HepG2 (cell line): ENCODE measurements around the gene PLEKHA3. TPM values are rescaled to one million over a fixed set of nuclear protein-coding genes. Genes with fewer than 3 reads are reported as not detected.
A peak's percentile ranks its signal among the peaks of the same experiment; 100 is the strongest.

ENCODE experiments used
- ARNT2 ChIP-seq: sonication (generic); formaldehyde crosslinking; IDR thresholded peaks from 2 replicates; pipeline ENCODE4 v1.8.0; 2022; ENCODE audit warnings: mild to moderate bottlenecking, low read depth, missing genetic modification reagents, moderate library complexity
- CBFB ChIP-seq: sonication (generic); formaldehyde crosslinking; IDR thresholded peaks from 2 replicates; pipeline ENCODE4 v1.4.0; 2020; ENCODE audit warnings: missing genetic modification reagents
- CBX5 ChIP-seq: sonication (generic); formaldehyde crosslinking; IDR thresholded peaks from 2 replicates; pipeline ENCODE4 v1.4.0; 2020; ENCODE audit warnings: missing genetic modification reagents, borderline replicate concordance
- CCAR2 ChIP-seq: fragments of 200-400 bp; formaldehyde crosslinking; optimal IDR thresholded peaks from 2 replicates; pipeline ENCODE3; 2018; ENCODE audit warnings: low read depth, mild to moderate bottlenecking, low read length, moderate library complexity
- DNMT3B ChIP-seq: conservative IDR thresholded peaks from 2 replicates; pipeline ENCODE4 v1.6.1; 2016; ENCODE audit warnings: missing biosample characterization, control low read depth
- ELF1 ChIP-seq: sonication (generic); formaldehyde crosslinking; IDR thresholded peaks from 2 replicates; pipeline ENCODE4 v1.4.0; 2020; ENCODE audit warnings: missing genetic modification reagents
- FOXC1 ChIP-seq: sonication (generic); formaldehyde crosslinking; IDR thresholded peaks from 2 replicates; pipeline ENCODE4 v1.8.0; 2022; ENCODE audit warnings: mild to moderate bottlenecking, missing genetic modification reagents, borderline replicate concordance
- IRF1 ChIP-seq: sonication (generic); formaldehyde crosslinking; IDR thresholded peaks from 2 replicates; pipeline ENCODE4 v1.4.0; 2020; ENCODE audit warnings: low read depth, mild to moderate bottlenecking, missing genetic modification reagents
- ISL2 ChIP-seq: sonication (generic); formaldehyde crosslinking; IDR thresholded peaks from 2 replicates; pipeline ENCODE4 v1.5.0; 2020; ENCODE audit warnings: missing genetic modification reagents
- KLF13 ChIP-seq: sonication (generic); formaldehyde crosslinking; IDR thresholded peaks from 2 replicates; pipeline ENCODE4 v1.4.0; 2020; ENCODE audit warnings: mild to moderate bottlenecking, missing genetic modification reagents
- MBD4 ChIP-seq: IDR thresholded peaks from 2 replicates; pipeline ENCODE4 v1.6.1; 2012; ENCODE audit warnings: low read length, inconsistent platforms, borderline replicate concordance
- NAIF1 ChIP-seq: sonication (generic); formaldehyde crosslinking; IDR thresholded peaks from 2 replicates; pipeline ENCODE4 v1.5.0; 2020; ENCODE audit warnings: mild to moderate bottlenecking, missing genetic modification reagents, borderline replicate concordance
- NCOA5 ChIP-seq: sonication (generic); formaldehyde crosslinking; IDR thresholded peaks from 2 replicates; pipeline ENCODE4 v1.4.0; 2020; ENCODE audit warnings: missing genetic modification reagents
- NONO ChIP-seq, 2 experiments: fragments of 450-650 bp in 1 of 2; sonication (generic) in 1 of 2; formaldehyde crosslinking in 1 of 2; IDR thresholded peaks in 1 of 2; conservative IDR thresholded peaks in 1 of 2; 2 replicates each; pipeline versions ENCODE4 v1.6.1 to v1.8.0; 2017 to 2022; ENCODE audit warnings: mild to moderate bottlenecking in 1 of 2, missing genetic modification reagents in 1 of 2, moderate library complexity in 1 of 2
- PLRG1 ChIP-seq: fragments of 450-650 bp; conservative IDR thresholded peaks from 2 replicates; pipeline ENCODE4 v1.6.1; 2016
- PRMT3 ChIP-seq: sonication (generic); formaldehyde crosslinking; IDR thresholded peaks from 2 replicates; pipeline ENCODE4 v1.8.1; 2022; ENCODE audit warnings: low read depth, mild to moderate bottlenecking, moderate library complexity, missing genetic modification reagents, borderline replicate concordance
- SOX6 ChIP-seq, 2 experiments: fragments of 450-650 bp in 1 of 2; sonication (generic) in 1 of 2; formaldehyde crosslinking in 1 of 2; IDR thresholded peaks; 2 replicates each; pipeline versions ENCODE4 v1.4.0 to v1.6.1; 2017 to 2020; ENCODE audit warnings: antibody characterized with exemption in 1 of 2, mild to moderate bottlenecking in 1 of 2, missing genetic modification reagents in 1 of 2
- SYNCRIP ChIP-seq: fragments of 200-400 bp; formaldehyde crosslinking; IDR thresholded peaks from 2 replicates; pipeline ENCODE4 v1.6.1; 2018; ENCODE audit warnings: mild to moderate bottlenecking, low read depth, low read length; ENCODE audit not compliant: insufficient read depth
- ZC3H4 ChIP-seq: sonication (generic); formaldehyde crosslinking; IDR thresholded peaks from 2 replicates; pipeline ENCODE4 v1.4.0; 2020; ENCODE audit warnings: missing genetic modification reagents, borderline replicate concordance
- ZNF256 ChIP-seq: sonication (generic); formaldehyde crosslinking; conservative IDR thresholded peaks from 2 replicates; pipeline ENCODE4 v1.4.0; 2020; ENCODE audit warnings: missing genetic modification reagents
- ZNF317 ChIP-seq: sonication (generic); formaldehyde crosslinking; IDR thresholded peaks from 2 replicates; pipeline ENCODE4 v1.5.0; 2020; ENCODE audit warnings: mild to moderate bottlenecking, missing genetic modification reagents
- polyA plus RNA-seq, 8 experiments: library from polyadenylated mRNA; depleted of rRNA in 3 of 8; stranded (reverse) in 7 of 8; unstranded in 1 of 8; fragments of >200 nt; fragmentation: Illumina TruSeq in 4 of 8; extraction: Trizol in 4 of 8; gene quantifications; 2 replicates each; pipeline versions ENCODE4 v1.2.1 to v1.2.3, GENCODE V29; 2011 to 2016; ENCODE audit warnings: low read depth in 4 of 8, missing spikeins in 1 of 8, mixed read lengths in 1 of 8; ENCODE audit not compliant: insufficient read depth in 1 of 8
- total RNA-seq, 5 experiments: library from RNA; depleted of rRNA; stranded (reverse); fragments of >200 nt; fragmentation: Illumina TruSeq; extraction: Trizol; gene quantifications; 2 replicates each; pipeline ENCODE4 v1.2.3, GENCODE V29; 2016; ENCODE audit warnings: low read depth in 1 of 5
- TF ChIP-seq, protein P1 (sequence below): sonication (generic); formaldehyde crosslinking; IDR thresholded peaks from 2 replicates; pipeline ENCODE4 v1.5.1; 2020; ENCODE audit warnings: mild to moderate bottlenecking, missing genetic modification reagents, moderate library complexity
- TF ChIP-seq, protein P2 (sequence below): IDR thresholded peaks from 2 replicates; pipeline ENCODE4 v1.6.1; 2016; ENCODE audit warnings: low read depth, control low read depth

PLEKHA3 gene
- total and polyA plus RNA-seq, 2 of the 13 experiments (the other 11 are each of a cell fraction or from before 2014, with no cell fraction given), result 11.7 to 23.1 TPM

DNA sequence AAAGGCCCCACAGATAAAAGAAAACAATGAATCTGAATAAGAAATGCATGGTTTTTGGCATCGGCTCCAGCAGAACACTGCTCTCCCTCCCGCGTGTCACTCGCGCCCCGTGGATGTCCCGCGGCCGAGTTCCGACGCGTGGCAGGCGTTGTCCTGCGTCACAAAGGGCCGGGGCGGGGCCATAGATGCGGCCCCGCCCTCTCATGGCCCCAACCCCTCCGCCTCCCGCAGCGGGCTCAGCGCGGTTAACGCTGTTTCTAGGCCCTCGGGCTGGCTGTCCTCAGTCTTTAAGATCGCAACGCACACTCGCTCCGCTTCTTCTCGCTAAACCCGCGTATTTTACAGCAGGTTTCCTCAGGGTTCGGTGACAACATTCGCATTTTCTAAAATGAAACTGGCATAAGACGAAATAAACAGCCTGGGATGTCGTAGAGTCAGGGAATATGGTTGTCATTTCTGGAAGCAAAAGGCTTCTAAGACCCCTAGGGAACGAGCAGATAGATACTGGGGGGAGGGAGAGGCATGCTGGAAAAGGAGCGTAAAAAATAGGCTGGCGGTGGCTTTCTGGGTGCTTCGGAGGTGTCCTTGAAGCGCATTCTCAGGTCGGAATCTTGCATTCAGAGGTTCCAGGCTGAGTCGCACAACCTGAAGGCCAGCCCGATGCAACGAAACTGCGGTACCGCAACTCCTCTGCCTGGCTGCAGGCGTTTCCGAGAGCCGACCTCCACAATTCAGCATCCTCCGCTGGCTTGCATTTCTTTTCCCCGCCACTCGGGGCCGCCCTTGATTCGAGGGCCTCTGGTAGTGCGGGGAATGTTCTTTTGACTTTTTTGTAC, 1.6 kb upstream of the PLEKHA3 start, which contains the start of gene FKBP7 (continued):
- TF ChIP-seq SOX6 (IDR thresholded peaks at IDR 0.05) (no peak), SOX6 (CRISPR knock-in tag; IDR thresholded peaks at IDR 0.05) (peak; percentile 68), MBD4 (no peak), KLF13 (CRISPR knock-in tag) (no peak), NCOA5 (CRISPR knock-in tag) (no peak), PLRG1 (no peak), NAIF1 (CRISPR knock-in tag) (peak; percentile 60; the same call in 1 of the 2 replicates), IRF1 (CRISPR knock-in tag) (0 out of 2 replicates have a peak, but pooled peaks have one; percentile 64), NONO (IDR thresholded peaks at IDR 0.05) (no peak), NONO (CRISPR knock-in tag; conservative IDR thresholded peaks at IDR 0.05) (peak; percentile 66), ZNF317 (CRISPR knock-in tag) (peak; percentile 69; the same call in 1 of the 2 replicates), ELF1 (peak; percentile 40; the same call in 1 of the 2 replicates), ZNF256 (CRISPR knock-in tag) (peak; percentile 84; the same call in 1 of the 2 replicates), ZC3H4 (CRISPR knock-in tag) (0 out of 2 replicates have a peak, but pooled peaks have one; percentile 2), SYNCRIP (no peak), CCAR2 (no peak), PRMT3 (CRISPR knock-in tag) (0 out of 2 replicates have a peak, but pooled peaks have one; percentile 64), CBFB (CRISPR knock-in tag) (no peak), CBX5 (CRISPR knock-in tag) (peak; percentile 75; the same call in 1 of the 2 replicates), ISL2 (CRISPR knock-in tag) (peak; percentile 69; the same call in 1 of the 2 replicates), DNMT3B (CRISPR knock-in tag) (peak; percentile 19; the same call in 1 of the 2 replicates), FOXC1 (CRISPR knock-in tag) (no peak; the same call in 1 of the 2 replicates), ARNT2 (peak; percentile 10; the same call in 1 of the 2 replicates)
- TF ChIP-seq, protein P1, sequence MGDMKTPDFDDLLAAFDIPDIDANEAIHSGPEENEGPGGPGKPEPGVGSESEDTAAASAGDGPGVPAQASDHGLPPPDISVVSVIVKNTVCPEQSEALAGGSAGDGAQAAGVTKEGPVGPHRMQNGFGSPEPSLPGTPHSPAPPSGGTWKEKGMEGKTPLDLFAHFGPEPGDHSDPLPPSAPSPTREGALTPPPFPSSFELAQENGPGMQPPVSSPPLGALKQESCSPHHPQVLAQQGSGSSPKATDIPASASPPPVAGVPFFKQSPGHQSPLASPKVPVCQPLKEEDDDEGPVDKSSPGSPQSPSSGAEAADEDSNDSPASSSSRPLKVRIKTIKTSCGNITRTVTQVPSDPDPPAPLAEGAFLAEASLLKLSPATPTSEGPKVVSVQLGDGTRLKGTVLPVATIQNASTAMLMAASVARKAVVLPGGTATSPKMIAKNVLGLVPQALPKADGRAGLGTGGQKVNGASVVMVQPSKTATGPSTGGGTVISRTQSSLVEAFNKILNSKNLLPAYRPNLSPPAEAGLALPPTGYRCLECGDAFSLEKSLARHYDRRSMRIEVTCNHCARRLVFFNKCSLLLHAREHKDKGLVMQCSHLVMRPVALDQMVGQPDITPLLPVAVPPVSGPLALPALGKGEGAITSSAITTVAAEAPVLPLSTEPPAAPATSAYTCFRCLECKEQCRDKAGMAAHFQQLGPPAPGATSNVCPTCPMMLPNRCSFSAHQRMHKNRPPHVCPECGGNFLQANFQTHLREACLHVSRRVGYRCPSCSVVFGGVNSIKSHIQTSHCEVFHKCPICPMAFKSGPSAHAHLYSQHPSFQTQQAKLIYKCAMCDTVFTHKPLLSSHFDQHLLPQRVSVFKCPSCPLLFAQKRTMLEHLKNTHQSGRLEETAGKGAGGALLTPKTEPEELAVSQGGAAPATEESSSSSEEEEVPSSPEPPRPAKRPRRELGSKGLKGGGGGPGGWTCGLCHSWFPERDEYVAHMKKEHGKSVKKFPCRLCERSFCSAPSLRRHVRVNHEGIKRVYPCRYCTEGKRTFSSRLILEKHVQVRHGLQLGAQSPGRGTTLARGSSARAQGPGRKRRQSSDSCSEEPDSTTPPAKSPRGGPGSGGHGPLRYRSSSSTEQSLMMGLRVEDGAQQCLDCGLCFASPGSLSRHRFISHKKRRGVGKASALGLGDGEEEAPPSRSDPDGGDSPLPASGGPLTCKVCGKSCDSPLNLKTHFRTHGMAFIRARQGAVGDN, result peak; percentile 92
- TF ChIP-seq, protein P2, sequence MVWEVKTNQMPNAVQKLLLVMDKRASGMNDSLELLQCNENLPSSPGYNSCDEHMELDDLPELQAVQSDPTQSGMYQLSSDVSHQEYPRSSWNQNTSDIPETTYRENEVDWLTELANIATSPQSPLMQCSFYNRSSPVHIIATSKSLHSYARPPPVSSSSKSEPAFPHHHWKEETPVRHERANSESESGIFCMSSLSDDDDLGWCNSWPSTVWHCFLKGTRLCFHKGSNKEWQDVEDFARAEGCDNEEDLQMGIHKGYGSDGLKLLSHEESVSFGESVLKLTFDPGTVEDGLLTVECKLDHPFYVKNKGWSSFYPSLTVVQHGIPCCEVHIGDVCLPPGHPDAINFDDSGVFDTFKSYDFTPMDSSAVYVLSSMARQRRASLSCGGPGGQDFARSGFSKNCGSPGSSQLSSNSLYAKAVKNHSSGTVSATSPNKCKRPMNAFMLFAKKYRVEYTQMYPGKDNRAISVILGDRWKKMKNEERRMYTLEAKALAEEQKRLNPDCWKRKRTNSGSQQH (CRISPR knock-in tag), result peak; percentile 82
